C4-2B (cell line): Measurements from ENCODE around the gene TBC1D13.
"Not testable (repeated sequence)": the region's sequence is repeated elsewhere in the genome, so short reads cannot be mapped to it uniquely, and the experiment has no call there.

Experiments
- ZFX ChIP-seq: fragments of 450-650 bp; IDR thresholded peaks from 2 replicates; pipeline ENCODE4 v1.6.1; 2017
- TF ChIP-seq, protein P1 (sequence below): fragments of 450-650 bp; conservative IDR thresholded peaks from 2 replicates; pipeline ENCODE4 v1.5.1; 2017; ENCODE audit warnings: mild to moderate bottlenecking

DNA sequence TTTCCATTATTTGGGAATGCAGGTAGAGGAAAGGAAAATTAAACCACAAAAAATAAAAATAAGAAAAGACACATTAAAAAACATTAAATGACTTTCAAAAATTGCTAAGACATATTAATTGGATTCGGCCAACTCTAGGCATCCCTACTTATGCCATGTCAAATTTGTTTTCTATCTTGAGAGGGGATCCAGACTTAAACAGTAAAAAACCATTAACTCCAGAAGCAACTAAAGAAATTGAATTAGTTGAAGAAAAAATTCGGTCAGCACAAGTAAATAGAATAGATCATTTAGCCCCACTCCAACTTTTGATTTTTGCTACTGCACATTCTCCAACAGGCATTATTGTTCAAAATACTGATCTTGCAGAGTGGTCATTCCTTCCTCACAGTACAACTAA is 65.6 kb downstream of the TBC1D13 start:
- TF ChIP-seq, protein P1, sequence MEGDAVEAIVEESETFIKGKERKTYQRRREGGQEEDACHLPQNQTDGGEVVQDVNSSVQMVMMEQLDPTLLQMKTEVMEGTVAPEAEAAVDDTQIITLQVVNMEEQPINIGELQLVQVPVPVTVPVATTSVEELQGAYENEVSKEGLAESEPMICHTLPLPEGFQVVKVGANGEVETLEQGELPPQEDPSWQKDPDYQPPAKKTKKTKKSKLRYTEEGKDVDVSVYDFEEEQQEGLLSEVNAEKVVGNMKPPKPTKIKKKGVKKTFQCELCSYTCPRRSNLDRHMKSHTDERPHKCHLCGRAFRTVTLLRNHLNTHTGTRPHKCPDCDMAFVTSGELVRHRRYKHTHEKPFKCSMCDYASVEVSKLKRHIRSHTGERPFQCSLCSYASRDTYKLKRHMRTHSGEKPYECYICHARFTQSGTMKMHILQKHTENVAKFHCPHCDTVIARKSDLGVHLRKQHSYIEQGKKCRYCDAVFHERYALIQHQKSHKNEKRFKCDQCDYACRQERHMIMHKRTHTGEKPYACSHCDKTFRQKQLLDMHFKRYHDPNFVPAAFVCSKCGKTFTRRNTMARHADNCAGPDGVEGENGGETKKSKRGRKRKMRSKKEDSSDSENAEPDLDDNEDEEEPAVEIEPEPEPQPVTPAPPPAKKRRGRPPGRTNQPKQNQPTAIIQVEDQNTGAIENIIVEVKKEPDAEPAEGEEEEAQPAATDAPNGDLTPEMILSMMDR, result not testable (repeated sequence)
- not testable (repeated sequence) for TF ChIP-seq ZFX
